Hepatocyte (in vitro differentiated cells): ENCODE data around the gene FUS.
"Not testable (repeated sequence)": the region's sequence is repeated elsewhere in the genome, so short reads cannot be mapped to it uniquely, and the experiment has no call there.

Experiments
- CTCF ChIP-seq: fragments of 200-600 bp; sonication (generic); IDR thresholded peaks from 2 replicates; pipeline ENCODE4 v1.5.1; 2016; ENCODE audit warnings: antibody characterized with exemption, mild to moderate bottlenecking; ENCODE audit not compliant: poor library complexity
- EZH2phosphoT487 ChIP-seq: fragments of 200-600 bp; sonication (generic); IDR thresholded peaks from one replicate; pipeline ENCODE4 v1.6.1; 2018; ENCODE audit warnings: antibody characterized with exemption, mild to moderate bottlenecking, low read depth, moderate library complexity; ENCODE audit not compliant: unreplicated experiment, severe bottlenecking

- TF ChIP-seq CTCF, EZH2phosphoT487: not testable (repeated sequence)
Observed at GRCh38 chr16:31195861-31196260, 15.9 kb downstream of the FUS start.
